Caki2 (cell line): ENCODE data around the gene PTPRH. TPM values are rescaled to one million over a fixed set of nuclear protein-coding genes. Genes with fewer than 3 reads are reported as not detected.

Experiments
- DNase-seq: peaks from one replicate; pipeline ENCODE4 v3.0.0-alpha.2; 2015; ENCODE audit warnings: low read depth
- in situ Hi-C: cut with HindIII; loops from 2 replicates; pipeline ENCODE4 v1.10.0; 2016; ENCODE audit warnings: low sequenced_read_pairs, low pct_unique_long_range_greater_than_20kb, mixed read lengths
- total RNA-seq: library from RNA; depleted of rRNA; stranded (reverse); fragments of >200 nt; shearing (Covaris generic); gene quantifications from 2 replicates; pipeline ENCODE4 v1.2.3, GENCODE V29; 2014; ENCODE audit warnings: low replicate concordance; rRNA removed

The PTPRH gene
- total RNA-seq, 1 experiment from 2014 or later: 30.0 TPM

DNA sequence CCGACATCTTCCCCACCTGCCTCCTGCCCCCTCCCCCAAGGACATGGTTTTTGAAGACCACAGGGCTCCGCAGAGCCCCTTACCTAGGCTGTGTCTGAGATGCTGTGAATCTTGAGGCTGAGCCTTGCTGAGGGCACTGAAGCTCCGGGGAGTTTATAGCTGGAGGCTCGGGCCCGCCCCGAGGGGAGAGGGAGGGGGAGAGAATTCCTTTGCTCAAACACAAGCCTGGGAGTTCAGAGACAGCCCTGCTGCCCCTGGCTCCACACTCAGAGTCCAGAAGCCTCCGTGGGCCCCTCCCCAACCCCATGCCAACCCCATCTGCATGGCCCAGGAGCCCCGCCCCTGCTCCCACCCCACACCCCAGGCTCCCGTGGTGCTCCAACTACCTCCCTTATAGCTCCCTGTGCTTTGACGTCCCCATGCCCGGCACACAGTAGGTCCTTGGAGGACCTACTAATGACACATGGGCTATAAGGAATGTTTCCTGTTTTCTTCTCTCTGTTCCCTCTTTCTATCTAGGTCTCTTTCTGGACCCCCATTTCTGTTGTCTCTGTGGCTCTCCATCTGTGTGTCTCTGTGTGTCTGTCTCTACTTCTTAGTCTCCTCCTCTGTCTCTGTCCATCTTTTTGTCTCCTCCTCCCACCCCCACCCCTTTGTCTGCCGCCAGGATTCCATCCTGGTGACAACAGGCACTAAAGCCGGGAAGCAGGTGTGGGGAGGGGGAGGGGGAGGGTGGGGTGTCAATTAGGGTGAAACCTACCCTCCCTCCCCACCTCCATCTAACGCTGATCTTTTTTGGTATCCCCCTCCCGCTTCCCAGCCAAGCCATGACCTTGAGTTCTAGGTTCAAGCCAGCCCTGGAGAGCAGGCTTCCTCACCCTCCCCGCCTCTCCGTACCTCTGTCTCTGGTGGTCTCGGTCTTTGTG is 60.0 kb downstream of the PTPRH start, which contains the start of gene TNNT1:
Gene TNNT1 (minus strand): TSS at position 129 of the 926 bp plus-strand sequence. CDS start 2,049 bp downstream, outside the sequence.
- DNase-seq: no peak
- in situ Hi-C loops: no loop called here

DNA sequence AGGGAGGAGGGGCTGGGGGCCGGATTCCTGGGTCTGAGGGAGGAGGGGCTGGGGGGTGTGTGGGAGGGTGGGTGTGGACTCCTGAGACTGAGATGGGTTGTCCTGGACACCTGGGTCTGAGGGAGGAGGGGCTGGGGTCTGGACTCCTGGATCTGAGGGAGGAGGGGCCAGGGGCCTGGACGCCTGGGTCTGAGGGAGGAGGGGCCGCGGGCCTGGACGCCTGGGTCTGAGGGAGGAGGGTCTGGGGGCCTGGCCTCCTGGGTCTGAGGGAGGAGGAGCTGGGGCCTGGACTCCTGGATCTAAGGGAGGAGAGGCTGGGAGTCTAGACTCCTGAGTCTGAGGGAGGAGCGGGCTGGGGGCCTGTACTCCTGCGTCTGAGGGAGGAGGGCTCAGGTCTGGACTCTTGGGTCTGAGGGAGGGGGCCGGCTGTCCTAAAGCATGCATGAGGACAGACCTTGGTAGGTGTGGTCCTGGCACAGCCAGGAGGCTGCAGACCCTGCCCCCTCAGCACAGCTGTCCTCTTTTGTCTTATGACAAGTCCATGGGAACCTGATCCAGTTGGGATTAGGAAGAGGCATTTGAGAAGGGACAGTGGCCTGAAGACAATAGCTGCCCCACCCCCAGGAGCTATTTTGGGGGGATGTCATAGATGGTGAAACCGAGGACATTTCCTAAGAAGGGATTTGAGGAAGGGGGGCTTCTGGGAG is 61.6 kb downstream of the PTPRH start:
- no peak for DNase-seq
- in situ Hi-C loops: no loop called here

DNA sequence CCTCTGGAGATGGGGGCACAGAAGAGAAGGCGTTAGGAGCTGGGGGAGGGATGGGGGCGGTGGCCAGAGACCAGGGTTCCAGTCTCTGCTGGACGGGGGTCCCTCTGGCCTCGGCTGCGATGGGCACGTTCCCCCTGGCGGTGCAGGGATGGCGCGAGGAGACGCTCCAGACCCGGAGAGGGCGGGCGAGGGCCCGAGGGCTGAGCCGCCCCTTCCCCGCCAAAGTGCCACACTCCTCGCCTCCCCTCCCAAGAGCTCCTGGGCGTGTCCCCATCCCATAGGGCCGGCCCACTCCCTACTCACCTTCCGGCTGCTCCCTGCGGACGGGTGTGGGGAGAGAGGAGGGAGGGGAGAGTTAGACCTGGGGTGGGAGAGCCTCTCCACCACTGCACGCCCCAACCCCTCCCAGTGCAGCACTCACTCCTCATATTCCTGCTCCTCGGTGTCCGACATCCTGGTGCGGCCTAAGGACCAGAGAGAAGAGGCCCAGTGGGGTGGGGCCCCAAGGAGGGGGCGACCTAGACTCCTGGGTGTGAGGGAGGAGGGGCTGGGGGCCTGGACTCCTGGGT is 62.5 kb downstream of the PTPRH start:
- in situ Hi-C loops: no loop called here
- DNase-seq: peak; percentile 96

GRCh38 chr19:55146078-55146704 is 63.1 kb downstream of the PTPRH start:
- peak; percentile 55 for DNase-seq
- in situ Hi-C loops: no loop called here

DNA sequence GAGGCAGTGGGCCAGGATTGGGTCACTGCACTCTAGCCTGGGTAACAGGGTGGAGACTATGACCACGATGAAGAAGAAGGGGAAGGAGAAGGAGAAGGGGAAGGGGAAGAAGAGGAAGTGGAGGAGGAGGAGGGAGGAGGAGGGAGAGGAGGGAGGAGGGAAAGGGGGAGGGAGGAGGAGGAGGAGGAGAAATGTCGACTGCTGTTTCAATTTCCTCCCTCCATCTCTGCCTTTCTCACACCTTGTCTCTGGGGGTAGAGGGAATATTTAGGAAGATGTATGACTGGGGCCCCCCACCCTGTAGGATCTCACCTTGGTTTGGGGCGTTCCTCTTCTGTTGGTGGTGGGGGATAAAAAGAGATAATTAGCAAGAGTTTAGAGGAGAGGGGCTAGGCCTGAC is 64.1 kb downstream of the PTPRH start:
- in situ Hi-C loops: no loop called here
- no peak for DNase-seq

GRCh38 chr19:55141696-55142095 is 67.6 kb downstream of the PTPRH start:
- no peak for DNase-seq
- in situ Hi-C loops: no loop called here

DNA sequence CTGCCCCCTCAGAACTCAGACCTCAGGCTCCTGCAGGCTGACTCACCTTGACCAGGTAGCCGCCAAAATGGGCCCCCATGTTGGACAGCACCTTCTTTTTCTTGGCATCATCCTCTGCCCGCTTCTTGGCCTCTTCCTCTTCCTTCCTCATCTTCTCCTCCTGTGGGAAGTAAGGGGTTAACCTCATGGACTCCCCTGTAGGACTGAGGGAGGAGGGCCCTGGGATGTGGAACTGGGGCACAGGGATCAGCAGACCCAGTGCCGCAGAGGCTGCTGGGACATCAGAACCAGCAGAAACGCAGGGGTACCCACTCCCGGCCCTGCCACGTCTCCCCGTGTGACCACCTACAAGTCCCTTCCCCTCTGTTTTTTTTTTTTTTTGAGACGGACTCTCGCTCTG is 71.4 kb downstream of the PTPRH start:
- in situ Hi-C loops: no loop called here
- no peak for DNase-seq

GRCh38 chr19:55136399-55137102 is 72.8 kb downstream of the PTPRH start:
- DNase-seq: no peak
- in situ Hi-C loops: no loop called here

GRCh38 chr19:55134736-55135135 is 74.6 kb downstream of the PTPRH start:
- in situ Hi-C loops: no loop called here
- DNase-seq: no peak

DNA sequence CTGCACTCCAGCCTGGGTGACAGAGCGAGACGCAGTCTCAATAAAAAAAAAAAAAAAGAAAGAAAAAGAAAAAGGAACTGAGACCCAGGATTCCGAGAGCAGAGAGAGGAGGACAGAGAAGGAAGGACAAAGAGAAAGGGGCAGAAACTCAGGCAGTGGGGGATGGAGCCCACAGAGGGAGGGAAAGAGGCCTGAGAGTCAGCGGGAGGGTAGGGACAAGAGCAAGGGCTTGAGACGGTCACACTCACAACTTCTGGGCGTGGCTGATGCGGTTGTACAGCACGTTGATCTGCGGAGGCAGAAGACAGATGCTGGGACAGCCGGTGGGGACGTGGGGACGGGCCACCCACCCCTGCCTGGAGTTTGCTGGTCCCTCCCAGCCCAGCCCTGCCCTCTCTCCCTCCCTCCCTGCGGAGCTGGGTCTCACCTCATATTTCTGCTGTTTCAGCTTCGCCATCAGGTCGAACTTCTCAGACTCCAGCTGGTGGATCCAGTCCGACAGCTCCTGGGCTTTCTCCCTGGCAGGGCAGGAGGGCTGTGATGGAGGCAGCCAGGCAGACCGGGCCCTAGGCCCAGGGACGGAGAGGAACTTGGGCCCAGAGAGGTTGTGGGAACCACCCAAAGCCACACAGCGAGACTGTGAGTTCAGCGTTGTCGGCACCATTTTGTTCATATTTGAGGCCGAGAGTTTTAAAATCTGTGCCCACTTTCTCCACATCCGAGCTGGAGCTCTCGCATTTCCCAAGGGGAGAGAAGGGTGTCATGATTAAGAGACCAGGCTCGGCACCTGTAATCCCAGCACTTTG is 75.5 kb downstream of the PTPRH start:
- in situ Hi-C loops: no loop called here
- DNase-seq: no peak

- DNase-seq: no peak
- in situ Hi-C loops: no loop called here
Observed at GRCh38 chr19:55132453-55133129, 76.7 kb downstream of the PTPRH start.

- no peak for DNase-seq
- in situ Hi-C loops: no loop called here
Observed at GRCh38 chr19:55131421-55131820, 77.9 kb downstream of the PTPRH start.

Other genes starting within 250 kb of the PTPRH start
- 0.20 and 0.47 TPM in 2 replicates for gene NLRP2, start 243.1 kb downstream of the PTPRH start, total RNA-seq
- not detected in 2 replicates for gene GP6, start 171.2 kb downstream of the PTPRH start, total RNA-seq
- gene RDH13, start 146.4 kb downstream of the PTPRH start, total RNA-seq: 58.2 and 62.1 TPM in 2 replicates
- 21.5 and 24.1 TPM in 2 replicates for gene EPS8L1, start 133.6 kb downstream of the PTPRH start, total RNA-seq
- 40.3 and 63.4 TPM in 2 replicates for gene PPP1R12C, start 91.9 kb downstream of the PTPRH start, total RNA-seq
- 325 and 411 TPM in 2 replicates for gene TNNT1, start 60.3 kb downstream of the PTPRH start, total RNA-seq
- gene TNNI3, start 51.8 kb downstream of the PTPRH start, total RNA-seq: not detected in 2 replicates
- gene DNAAF3, start 42.9 kb downstream of the PTPRH start, total RNA-seq: 30.9 and 32.8 TPM in 2 replicates
- 0.07 TPM in 1 of 2 replicates, not detected in the other for gene SYT5, start 29.2 kb downstream of the PTPRH start, total RNA-seq
- gene TMEM86B, start 19.3 kb upstream of the PTPRH start, total RNA-seq: 0.47 and 3.9 TPM in 2 replicates
- gene PPP6R1, start 49.5 kb upstream of the PTPRH start, total RNA-seq: 79.8 and 94.5 TPM in 2 replicates
- 128 and 145 TPM in 2 replicates for gene HSPBP1, start 70.6 kb upstream of the PTPRH start, total RNA-seq
- gene BRSK1, start 74.5 kb upstream of the PTPRH start, total RNA-seq: 0.41 and 0.64 TPM in 2 replicates
- 0.61 and 1.3 TPM in 2 replicates for gene TMEM150B, start 115.8 kb upstream of the PTPRH start, total RNA-seq
- gene KMT5C, start 130.4 kb upstream of the PTPRH start, total RNA-seq: 11.8 and 18.4 TPM in 2 replicates
- gene COX6B2, start 145.2 kb upstream of the PTPRH start, total RNA-seq: 0.10 TPM in 1 of 2 replicates, not detected in the other
- gene GARIN5B, start 153.8 kb upstream of the PTPRH start, total RNA-seq: not detected in 2 replicates
- gene IL11, start 161.0 kb upstream of the PTPRH start, total RNA-seq: not detected in 2 replicates
- not detected in 2 replicates for gene TMEM190, start 167.3 kb upstream of the PTPRH start, total RNA-seq
- gene TMEM238, start 174.8 kb upstream of the PTPRH start, total RNA-seq: 2.3 and 6.7 TPM in 2 replicates
- 281 and 295 TPM in 2 replicates for gene RPL28, start 176.4 kb upstream of the PTPRH start, total RNA-seq
- 231 and 237 TPM in 2 replicates for gene UBE2S, start 198.3 kb upstream of the PTPRH start, total RNA-seq
- not detected in 2 replicates for gene SHISA7, start 233.8 kb upstream of the PTPRH start, total RNA-seq